Immature natural killer cell (primary cell): ENCODE data around the gene UBR1. TPM values are rescaled to one million over a fixed set of nuclear protein-coding genes. Genes with fewer than 3 reads are reported as not detected.
"Not testable (repeated sequence)": the region's sequence is repeated elsewhere in the genome, so short reads cannot be mapped to it uniquely, and the experiment has no call there.

ENCODE experiments used
- DNase-seq, 3 donors: peaks; one replicate each; pipeline ENCODE4 v3.0.0; 2022; ENCODE audit warnings: mixed read lengths in 1 of 3
- H3K27ac Mint-ChIP-seq, 6 donors: one replicate each; pipeline ENCODE4 v1.8.0; 2020; ENCODE audit warnings: mixed read lengths in 6 of 6, mild to moderate bottlenecking in 5 of 6, inconsistent platforms in 4 of 6, moderate library complexity in 3 of 6
- H3K27me3 Mint-ChIP-seq, 3 donors: one replicate each; pipeline ENCODE4 v1.8.0; 2020 to 2021; ENCODE audit warnings: low read depth in 3 of 3, mild to moderate bottlenecking in 3 of 3, mixed read lengths in 3 of 3, moderate library complexity in 3 of 3, inconsistent platforms in 1 of 3
- H3K36me3 Mint-ChIP-seq, 3 donors: one replicate each; pipeline ENCODE4 v1.8.0; 2020; ENCODE audit warnings: mixed read lengths in 3 of 3, inconsistent platforms in 2 of 3, mild to moderate bottlenecking in 2 of 3
- H3K4me1 Mint-ChIP-seq, 2 donors: one replicate each; pipeline ENCODE4 v1.8.0; 2020; ENCODE audit warnings: inconsistent platforms in 2 of 2, mild to moderate bottlenecking in 2 of 2, mixed read lengths in 2 of 2, moderate library complexity in 1 of 2
- H3K4me3 Mint-ChIP-seq, 5 donors: one replicate each; pipeline ENCODE4 v1.8.0; 2020; ENCODE audit warnings: mild to moderate bottlenecking in 5 of 5, mixed read lengths in 5 of 5, inconsistent platforms in 3 of 5, moderate library complexity in 3 of 5
- H3K9me3 Mint-ChIP-seq, 6 donors: one replicate each; pipeline ENCODE4 v1.8.0; 2020; ENCODE audit warnings: mild to moderate bottlenecking in 6 of 6, mixed read lengths in 6 of 6, inconsistent platforms in 4 of 6, moderate library complexity in 3 of 6
- polyA plus RNA-seq, 3 donors: library from polyadenylated mRNA; unstranded; fragments of 300-500 nt; fragmentation: Illumina TruSeq; gene quantifications; one replicate each; pipeline ENCODE4 v1.2.3, GENCODE V29; 2021

The UBR1 gene
- polyA plus RNA-seq, 3 donors from 2014 or later, result 12.1 to 26.5 (median 15.1) TPM

DNA sequence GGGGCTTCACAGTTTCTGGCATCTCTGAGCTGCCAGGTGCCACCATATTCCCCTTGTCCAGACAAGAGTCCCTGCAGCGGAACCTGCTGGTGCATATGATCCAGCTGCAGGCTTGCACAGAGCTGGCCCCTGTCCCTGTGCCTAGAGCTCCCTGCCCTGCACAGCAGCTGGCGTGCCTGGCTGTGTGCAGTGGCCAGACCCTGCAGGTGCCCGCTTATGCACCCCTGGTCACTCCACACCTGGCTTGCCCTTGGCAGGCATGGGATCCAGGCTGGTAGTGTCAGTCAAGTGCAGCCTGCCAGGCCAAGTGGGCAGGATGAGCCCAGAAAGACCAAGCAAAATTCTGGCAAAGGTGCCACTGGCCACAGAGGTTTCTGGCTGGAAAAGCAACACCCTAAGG lies 96.6 kb downstream of the UBR1 start:
- Mint-ChIP-seq H3K36me3 (peaks cover 0 to 12% (median 12%) of the 10 kb centered on the region in 3 donors), H3K4me3 (no peak overlapping the region), H3K9me3 (no peaks in the 10 kb centered on the region), H3K4me1 (no peaks in the 10 kb centered on the region), H3K27me3 (peaks cover 0 to 3% (median 0%) of the 10 kb centered on the region in 3 donors), H3K27ac (no peak overlapping the region)
- DNase-seq, result no peak

DNA sequence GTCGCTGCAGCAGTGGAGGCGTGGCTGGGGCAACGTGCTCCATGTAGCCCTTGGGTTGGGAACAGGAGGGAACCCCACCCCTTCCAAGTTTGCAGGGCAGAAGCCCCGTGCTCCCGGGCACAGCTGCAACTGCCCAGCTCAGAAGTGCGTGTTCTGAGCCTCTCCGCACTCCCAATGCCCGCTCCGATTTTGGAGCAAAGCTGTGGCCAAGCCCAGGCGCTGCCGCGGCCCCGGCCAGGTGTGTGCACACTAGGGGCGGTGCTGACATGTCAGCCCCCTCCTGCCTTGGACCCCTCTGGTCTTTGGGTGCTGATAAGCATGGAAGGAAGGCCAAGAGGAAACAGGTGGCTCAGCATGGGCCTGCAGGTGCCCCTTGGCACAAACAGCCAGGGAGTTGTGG lies 97.7 kb downstream of the UBR1 start:
- H3K27ac Mint-ChIP-seq, result no peak overlapping the region

DNA sequence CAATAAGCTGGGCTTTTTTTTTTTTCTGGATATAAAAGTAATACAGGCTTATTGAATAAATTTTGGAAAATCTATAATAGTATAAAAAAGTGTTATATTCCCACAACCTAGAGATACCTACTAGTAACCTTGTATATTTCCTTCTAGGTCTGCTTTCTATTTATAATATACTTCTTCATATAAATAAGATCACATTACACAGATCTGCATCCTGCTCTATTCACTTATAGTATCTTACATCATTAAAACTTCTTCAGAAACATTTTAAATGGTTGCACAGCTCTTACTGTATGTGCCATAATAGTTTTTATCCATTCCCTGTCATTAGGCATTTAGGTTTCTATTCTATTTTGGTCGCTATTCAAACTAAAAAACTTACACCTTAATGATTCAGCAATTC lies 98.3 kb downstream of the UBR1 start:
- H3K4me1 Mint-ChIP-seq, result no peaks in the 10 kb centered on the region
- no peak overlapping the region for H3K27ac Mint-ChIP-seq

More for the DNA sequence above, 97.7 kb downstream of the UBR1 start:
- no peak for DNase-seq
- Mint-ChIP-seq H3K9me3 (no peaks in the 10 kb centered on the region), H3K27me3 (peaks cover 0 to 3% (median 0%) of the 10 kb centered on the region in 3 donors), H3K36me3 (peaks cover 7 to 20% (median 17%) of the 10 kb centered on the region in 3 donors), H3K4me3 (no peak overlapping the region), H3K4me1 (no peaks in the 10 kb centered on the region)

DNA sequence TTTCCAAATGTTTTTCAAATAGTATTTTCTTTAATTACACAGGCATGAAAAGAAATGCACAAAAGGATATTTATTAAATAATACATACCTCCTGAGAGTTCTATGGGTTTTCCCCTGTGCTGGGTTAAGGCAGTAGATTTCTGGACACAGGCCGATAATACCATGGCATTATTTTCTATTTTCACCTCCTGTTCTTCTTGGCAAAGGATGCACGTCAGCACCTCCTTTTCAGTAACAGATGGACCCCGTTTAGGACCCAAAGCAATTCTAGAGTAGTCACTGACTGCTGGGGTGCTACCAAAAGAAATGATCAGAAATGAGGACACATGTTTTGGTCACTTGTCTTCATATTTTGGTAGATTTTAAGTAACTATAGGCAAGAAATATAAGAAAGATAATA lies 98.8 kb downstream of the UBR1 start:
- Mint-ChIP-seq H3K9me3 (no peaks in the 10 kb centered on the region), H3K4me1 (no peaks in the 10 kb centered on the region), H3K36me3 (peaks cover 7 to 26% (median 17%) of the 10 kb centered on the region in 3 donors), H3K27ac (no peak overlapping the region), H3K4me3 (no peak overlapping the region), H3K27me3 (peaks cover 0 to 3% (median 0%) of the 10 kb centered on the region in 3 donors)
- DNase-seq, result no peak

More for the DNA sequence above, 98.3 kb downstream of the UBR1 start:
- Mint-ChIP-seq H3K27me3 (peaks cover 0 to 3% (median 0%) of the 10 kb centered on the region in 3 donors), H3K9me3 (no peaks in the 10 kb centered on the region), H3K36me3 (peaks cover 7 to 23% (median 17%) of the 10 kb centered on the region in 3 donors), H3K4me3 (no peak overlapping the region)
- no peak for DNase-seq

DNA sequence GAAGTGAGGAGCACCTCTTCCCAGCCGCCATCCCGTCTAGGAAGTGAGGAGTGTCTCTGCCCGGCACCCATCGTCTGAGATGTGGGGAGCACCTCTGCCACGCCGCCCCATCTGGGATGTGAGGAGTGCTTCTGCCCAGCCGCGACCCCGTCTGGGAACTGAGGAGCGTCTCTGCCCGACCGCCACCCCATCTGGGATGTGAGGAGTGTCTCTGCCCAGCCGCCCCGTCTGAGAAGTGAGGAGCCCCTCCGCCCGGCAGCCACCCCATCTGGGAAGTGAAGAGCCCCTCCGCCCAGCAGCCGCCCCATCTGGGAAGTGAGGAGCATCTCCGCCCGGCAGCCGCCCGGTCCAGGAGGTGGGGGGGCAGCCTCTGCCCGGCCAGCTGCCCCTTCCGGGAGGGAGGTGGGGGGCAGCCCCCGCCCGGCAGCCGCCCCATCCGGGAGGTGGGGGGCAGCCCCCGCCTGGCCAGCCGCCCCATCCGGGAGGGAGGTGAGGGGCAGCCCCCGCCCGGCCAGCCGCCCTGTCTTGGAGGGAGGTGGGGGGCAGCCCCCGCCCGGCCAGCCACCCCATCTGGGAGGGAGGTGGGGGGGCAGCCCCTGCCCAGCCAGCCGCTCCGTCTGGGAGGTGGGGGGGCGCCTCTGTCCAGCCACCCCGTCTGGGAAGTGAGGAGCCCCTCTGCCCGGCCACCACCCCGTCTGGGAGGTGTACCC lies 100.8 kb downstream of the UBR1 start:
- not testable (repeated sequence) for H3K9me3 Mint-ChIP-seq, DNase-seq, H3K27me3 Mint-ChIP-seq, H3K4me1 Mint-ChIP-seq, H3K27ac Mint-ChIP-seq, H3K4me3 Mint-ChIP-seq
- H3K36me3 Mint-ChIP-seq, result peaks cover 7 to 22% (median 9%) of the 10 kb centered on the region in 3 donors

DNA sequence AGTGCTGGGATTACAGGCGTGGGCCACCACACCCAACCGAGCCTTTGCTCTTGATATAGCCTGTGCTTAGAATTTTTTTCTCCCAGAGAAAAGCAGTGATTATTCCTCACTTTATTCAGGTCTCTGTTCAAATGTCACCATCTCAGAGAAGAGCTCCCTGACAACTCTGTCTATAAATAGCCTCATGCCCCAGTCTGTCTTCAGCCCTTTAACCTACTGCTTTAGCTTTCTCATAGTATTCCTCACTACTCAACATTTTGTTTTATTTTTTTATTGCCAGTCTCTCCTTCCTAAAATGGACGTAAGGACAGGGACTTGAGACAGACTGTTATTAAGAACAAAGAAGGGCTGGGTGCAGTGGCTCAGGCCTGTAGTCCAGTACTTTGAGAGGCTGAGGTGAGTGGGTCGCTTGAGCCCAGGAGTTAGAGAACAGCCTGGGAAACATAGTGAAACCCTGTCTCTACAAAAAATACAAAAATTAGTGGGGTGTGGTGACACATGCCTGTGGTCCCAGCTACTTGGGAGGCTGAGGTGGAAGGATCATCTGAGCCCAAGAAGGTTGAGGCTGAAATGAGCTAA lies 106.5 kb downstream of the UBR1 start:
- DNase-seq, result no peak
- H3K36me3 Mint-ChIP-seq, result peaks cover 11 to 33% (median 12%) of the 10 kb centered on the region in 3 donors

DNA sequence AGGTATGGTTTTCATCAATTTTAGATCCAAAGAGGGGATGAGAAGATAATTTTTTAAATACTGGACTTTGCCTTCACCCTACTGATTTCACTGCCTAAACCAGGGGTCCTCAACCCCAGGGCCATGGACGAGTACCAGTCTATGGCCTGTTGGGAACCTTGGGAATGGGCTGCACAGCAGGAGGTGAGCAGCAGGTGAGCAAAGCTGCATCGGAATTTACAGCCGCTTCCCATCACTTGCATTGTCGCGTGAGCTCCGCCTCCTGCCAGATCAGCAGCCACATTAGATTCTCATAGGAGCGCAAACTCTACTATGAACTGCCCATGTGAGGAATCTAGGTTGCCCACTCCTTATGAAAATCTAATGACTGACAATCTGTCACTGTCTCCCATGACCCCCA lies 109.0 kb downstream of the UBR1 start:
- Mint-ChIP-seq H3K4me1 (no peaks in the 10 kb centered on the region), H3K27ac (no peak overlapping the region), H3K27me3 (no peaks in the 10 kb centered on the region), H3K9me3 (no peaks in the 10 kb centered on the region), H3K4me3 (no peak overlapping the region), H3K36me3 (peaks cover 5 to 19% (median 8%) of the 10 kb centered on the region in 3 donors)
- no peak for DNase-seq

More for the DNA sequence above, 106.5 kb downstream of the UBR1 start:
- Mint-ChIP-seq H3K4me1 (no peaks in the 10 kb centered on the region), H3K27me3 (peaks cover 0 to under 1% (median 0%) of the 10 kb centered on the region in 3 donors), H3K27ac (peak overlapping the region in 1 of 6 donors; percentile 4), H3K4me3 (no peak overlapping the region), H3K9me3 (no peaks in the 10 kb centered on the region)

DNA sequence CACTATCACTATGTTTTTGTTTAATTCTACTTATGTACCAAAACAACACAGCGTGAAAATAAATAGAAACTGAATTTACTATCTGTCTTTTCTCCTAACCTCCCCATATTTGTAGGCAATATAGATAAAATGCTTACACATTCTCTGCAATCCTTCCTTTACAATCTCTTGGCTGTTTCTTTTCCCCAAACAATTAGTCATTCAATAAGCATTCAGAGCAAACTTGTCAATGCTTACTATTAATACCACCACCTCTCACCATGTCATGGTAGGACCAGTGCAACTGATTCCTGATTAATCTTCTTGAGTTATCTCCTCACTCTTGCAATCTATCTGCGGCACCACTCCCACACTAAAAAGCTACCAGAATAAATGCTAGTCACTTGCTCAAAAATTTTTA lies 111.3 kb downstream of the UBR1 start:
- Mint-ChIP-seq H3K4me3 (no peak overlapping the region), H3K36me3 (peaks cover 5 to 24% (median 8%) of the 10 kb centered on the region in 3 donors), H3K27me3 (no peaks in the 10 kb centered on the region), H3K4me1 (no peaks in the 10 kb centered on the region), H3K27ac (peak overlapping the region in 1 of 6 donors; percentile 6), H3K9me3 (no peaks in the 10 kb centered on the region)
- DNase-seq, result no peak

DNA sequence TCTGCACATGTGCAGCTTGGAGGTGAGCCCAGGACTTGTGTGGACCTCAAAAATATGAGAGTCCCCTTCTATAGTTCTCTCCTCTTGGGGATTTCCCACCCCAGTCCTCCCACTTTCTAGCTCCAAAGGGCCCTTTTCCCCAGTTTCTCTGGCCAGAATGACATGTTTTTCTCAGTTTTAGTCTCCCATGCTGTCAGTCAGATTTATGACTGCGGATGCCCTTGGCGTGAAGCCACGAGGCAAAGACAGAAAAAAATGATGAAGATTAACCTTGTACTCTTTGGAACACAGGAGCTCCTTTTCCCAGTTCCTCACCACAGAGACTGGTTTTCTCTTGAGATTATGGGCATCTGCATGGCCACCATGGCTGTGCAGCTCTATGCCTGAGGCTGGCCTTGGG lies 113.2 kb downstream of the UBR1 start:
- Mint-ChIP-seq H3K27me3 (peaks cover 0 to 3% (median 0%) of the 10 kb centered on the region in 3 donors), H3K27ac (no peak overlapping the region), H3K36me3 (peaks cover 12 to 26% (median 12%) of the 10 kb centered on the region in 3 donors), H3K4me1 (no peaks in the 10 kb centered on the region), H3K9me3 (no peaks in the 10 kb centered on the region), H3K4me3 (no peak overlapping the region)
- DNase-seq, result no peak

DNA sequence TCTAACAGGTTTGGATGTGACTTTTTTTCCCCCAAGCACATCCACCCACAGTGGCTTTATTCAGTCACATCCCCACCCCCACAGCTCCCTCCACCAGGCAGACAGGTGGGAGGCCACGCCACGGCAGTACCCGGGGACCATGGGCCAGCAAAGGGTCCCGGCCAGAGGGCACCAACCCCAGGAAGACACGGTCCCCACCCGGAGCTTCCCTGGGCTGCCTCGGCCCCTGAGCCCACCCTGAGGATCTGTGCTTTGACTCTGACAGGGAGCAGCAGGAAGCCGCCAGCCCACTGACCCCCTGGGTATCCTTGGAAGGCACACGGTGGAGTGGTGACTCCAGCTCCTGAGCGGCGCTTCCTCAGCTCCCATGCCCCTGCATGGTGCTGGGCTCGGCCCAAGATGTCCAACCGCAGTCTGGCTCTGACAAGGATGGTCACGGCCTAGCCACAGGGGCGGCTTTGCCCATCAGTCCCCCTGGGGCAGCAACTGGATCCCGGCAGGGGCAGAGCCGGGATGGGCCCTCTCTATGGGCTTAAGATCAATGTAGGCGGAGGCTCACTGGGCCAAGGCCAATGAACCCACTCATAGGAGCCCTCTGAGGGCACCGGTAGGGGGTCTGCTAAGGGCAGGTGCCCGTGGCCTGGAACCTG lies 119.0 kb downstream of the UBR1 start:
- DNase-seq, result no peak
- Mint-ChIP-seq H3K9me3 (no peaks in the 10 kb centered on the region), H3K27ac (no peak overlapping the region), H3K27me3 (peaks cover 0 to 3% (median 0%) of the 10 kb centered on the region in 3 donors), H3K36me3 (peaks cover 10 to 44% (median 20%) of the 10 kb centered on the region in 3 donors), H3K4me1 (no peaks in the 10 kb centered on the region), H3K4me3 (no peak overlapping the region)

DNA sequence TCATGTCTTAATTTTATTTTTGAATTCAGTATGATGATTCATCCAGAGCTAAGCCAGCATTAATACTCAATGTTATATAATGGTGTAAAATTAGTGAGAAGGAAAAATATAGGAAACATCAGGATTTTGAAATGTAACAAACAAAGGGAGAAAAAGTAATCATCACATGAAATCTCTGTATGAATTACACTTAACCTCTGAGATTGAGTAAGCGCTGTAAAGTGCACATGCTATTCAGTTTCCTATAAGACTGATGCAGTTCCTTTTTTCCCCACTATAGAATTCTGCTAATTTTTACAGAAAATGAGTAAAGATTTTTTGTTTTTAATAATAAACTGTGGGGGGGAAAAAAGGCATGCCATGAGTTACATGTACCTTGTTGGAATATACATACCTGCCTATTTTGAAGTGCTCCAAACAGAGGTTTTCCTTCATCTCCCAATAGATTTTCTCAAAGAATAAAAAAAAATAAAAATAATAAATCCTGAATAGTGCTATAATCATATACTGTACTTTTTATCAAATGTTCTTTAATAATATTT lies 121.3 kb downstream of the UBR1 start:
- Mint-ChIP-seq H3K36me3 (peaks cover 18 to 46% (median 25%) of the 10 kb centered on the region in 3 donors), H3K27ac (no peak overlapping the region), H3K27me3 (peaks cover 0 to 4% (median 0%) of the 10 kb centered on the region in 3 donors), H3K9me3 (no peaks in the 10 kb centered on the region), H3K4me1 (no peaks in the 10 kb centered on the region), H3K4me3 (no peak overlapping the region)
- no peak for DNase-seq

DNA sequence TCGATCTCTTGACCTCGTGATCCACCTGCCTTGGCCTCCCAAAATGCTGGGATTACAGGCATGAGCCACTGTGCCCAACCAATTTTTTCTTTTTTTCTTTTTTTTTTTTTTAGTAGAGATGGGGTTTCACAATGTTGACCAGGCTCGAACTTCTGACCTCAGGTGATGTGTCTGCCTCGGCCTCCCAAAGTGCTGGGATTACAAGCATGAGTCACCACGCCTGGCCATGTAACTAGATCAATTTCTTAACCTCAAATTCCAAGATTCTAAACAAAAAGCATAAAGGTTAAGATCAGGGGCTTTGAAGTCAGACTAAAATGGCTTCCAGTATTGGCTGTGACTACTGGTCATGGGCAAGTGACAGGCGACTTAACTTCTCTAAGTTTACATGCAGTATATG lies 126.7 kb downstream of the UBR1 start:
- not testable (repeated sequence) for H3K9me3 Mint-ChIP-seq, H3K4me1 Mint-ChIP-seq, H3K27me3 Mint-ChIP-seq, H3K27ac Mint-ChIP-seq, DNase-seq, H3K4me3 Mint-ChIP-seq
- H3K36me3 Mint-ChIP-seq, result peaks cover 24 to 43% (median 38%) of the 10 kb centered on the region in 3 donors

DNA sequence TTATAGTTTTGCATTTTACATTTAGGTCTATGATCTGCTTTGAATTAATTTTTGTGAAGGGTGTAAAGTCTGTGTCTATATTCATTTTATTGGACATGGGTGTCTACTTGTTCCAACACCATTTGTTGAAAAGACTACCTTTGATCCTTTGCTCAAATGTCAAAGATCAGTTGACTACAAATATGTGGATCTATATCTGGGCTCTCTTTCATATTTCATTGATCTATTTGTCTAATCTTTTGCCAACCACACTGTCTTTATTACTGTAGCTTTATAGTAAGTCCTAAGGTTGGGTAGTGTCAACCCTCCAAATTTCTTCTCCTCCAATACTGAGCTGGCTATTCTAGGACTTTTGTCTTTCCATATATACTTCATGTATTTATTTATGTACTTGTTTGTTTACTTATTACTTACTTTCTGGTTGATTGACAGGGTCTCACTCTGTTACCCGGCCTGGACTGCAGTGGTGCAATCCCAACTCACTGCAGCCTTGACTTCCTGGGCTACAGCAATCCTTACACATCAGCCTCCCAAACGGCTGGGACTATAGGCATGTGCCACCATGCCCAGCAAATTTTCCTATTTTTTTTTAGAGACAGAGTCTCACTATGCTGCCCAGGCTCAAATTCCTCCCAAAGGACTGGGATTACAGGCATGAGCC lies 131.5 kb downstream of the UBR1 start:
- no peak for DNase-seq
- peaks cover 41 to 60% (median 46%) of the 10 kb centered on the region in 3 donors for H3K36me3 Mint-ChIP-seq
- H3K9me3 Mint-ChIP-seq, result no peaks in the 10 kb centered on the region
- H3K4me1 Mint-ChIP-seq, result no peaks in the 10 kb centered on the region
- H3K27ac Mint-ChIP-seq, result no peak overlapping the region
- H3K4me3 Mint-ChIP-seq, result no peak overlapping the region
- no peaks in the 10 kb centered on the region for H3K27me3 Mint-ChIP-seq
